ENCODE measurements around the gene FGF2. TPM values are rescaled to one million over a fixed set of nuclear protein-coding genes. Genes with fewer than 3 reads are reported as not detected.

Gene FGF2
- polyA plus RNA-seq, 1 experiment, result 25.1 TPM

GRCh38 chr4:122911588-122911987 is 85.0 kb downstream of the FGF2 start:
- Histone ChIP-seq H3K27me3 (ENCODE audit: control insufficient read depth, insufficient read depth, low read length) (no peaks in the 10 kb centered on the region), H3K27ac (ENCODE audit: low read depth, low read length) (no peak overlapping the region), H3K9me3 (ENCODE audit: control insufficient read depth, insufficient read depth, low read length) (no peaks in the 10 kb centered on the region), H3K4me3 (ENCODE audit: low read depth, low read length) (no peak overlapping the region)
- no peak for DNase-seq (ENCODE audit: low read depth, low spot score)
- ChIA-PET POLR2A (no interaction called here), CTCF (interaction anchor here (0.7 to 2.8 kb wide), 4 partner anchors 11 to 334 kb away, joined by 3 to 20 read pairs (median 4); partner anchors contain the start of gene NUDT6)
- TF ChIP-seq CTCF (IDR thresholded peaks at IDR 0.05; ENCODE audit: low read depth, low read length), result no peak

GRCh38 chr4:122912810-122913575 is 86.4 kb downstream of the FGF2 start:
- CTCF ChIA-PET, result interaction anchor here (0.9 to 3.5 kb wide), 20 partner anchors 9 to 240 kb away, joined by 3 to 87 read pairs (median 9); partner anchors contain the start of genes BBS12 and NUDT6
- no peak overlapping the region for H3K27ac ChIP-seq (ENCODE audit: low read depth, low read length)

GRCh38 chr4:122914292-122914904 is 87.8 kb downstream of the FGF2 start:
- Histone ChIP-seq H3K9me3 (ENCODE audit: control insufficient read depth, insufficient read depth, low read length) (no peaks in the 10 kb centered on the region), H3K4me3 (ENCODE audit: low read depth, low read length) (peak overlapping the region; percentile 11; the same call in 1 of the 2 replicates), H3K27me3 (ENCODE audit: control insufficient read depth, insufficient read depth, low read length) (no peaks in the 10 kb centered on the region), H3K27ac (ENCODE audit: low read depth, low read length) (no peak overlapping the region)
- CTCF ChIA-PET, result interaction anchor here (0.6 to 3.5 kb wide), 64 partner anchors 8 to 603 kb away, joined by 3 to 87 read pairs (median 4); partner anchors contain the start of genes BBS12 and NUDT6
- POLR2A ChIA-PET, result no interaction called here
- peak; percentile 29 for DNase-seq (ENCODE audit: low read depth, low spot score)
- TF ChIP-seq CTCF (IDR thresholded peaks at IDR 0.05; ENCODE audit: low read depth, low read length), result peak; percentile 59

More at GRCh38 chr4:122912810-122913575, 86.4 kb downstream of the FGF2 start:
- TF ChIP-seq CTCF (IDR thresholded peaks at IDR 0.05; ENCODE audit: low read depth, low read length), result no peak
- Histone ChIP-seq H3K9me3 (ENCODE audit: control insufficient read depth, insufficient read depth, low read length) (no peaks in the 10 kb centered on the region), H3K4me3 (ENCODE audit: low read depth, low read length) (no peak overlapping the region), H3K27me3 (ENCODE audit: control insufficient read depth, insufficient read depth, low read length) (no peaks in the 10 kb centered on the region)
- no peak for DNase-seq (ENCODE audit: low read depth, low spot score)
- POLR2A ChIA-PET, result no interaction called here

- ChIA-PET POLR2A (no interaction called here), CTCF (interaction anchor here (0.7 to 3.5 kb wide), 47 partner anchors 9 to 337 kb away, joined by 3 to 87 read pairs (median 5); partner anchors contain the start of gene BBS12)
- TF ChIP-seq CTCF (IDR thresholded peaks at IDR 0.05; ENCODE audit: low read depth, low read length), result no peak
- no peak overlapping the region for H3K27ac ChIP-seq (ENCODE audit: low read depth, low read length)
- H3K9me3 ChIP-seq (ENCODE audit: control insufficient read depth, insufficient read depth, low read length), result no peaks in the 10 kb centered on the region
- H3K27me3 ChIP-seq (ENCODE audit: control insufficient read depth, insufficient read depth, low read length), result no peaks in the 10 kb centered on the region
- no peak overlapping the region for H3K4me3 ChIP-seq (ENCODE audit: low read depth, low read length)
- DNase-seq (ENCODE audit: low read depth, low spot score), result peak; percentile 29
These were observed 88.3 kb downstream of the FGF2 start for GRCh38 chr4:122914938-122915337.

- H3K9me3 ChIP-seq (ENCODE audit: control insufficient read depth, insufficient read depth, low read length), result no peaks in the 10 kb centered on the region; the same call in 1 of the 2 replicates
- ChIA-PET POLR2A (no interaction called here), CTCF (no interaction called here)
- H3K4me3 ChIP-seq (ENCODE audit: low read depth, low read length), result no peak overlapping the region
- no peak overlapping the region for H3K27ac ChIP-seq (ENCODE audit: low read depth, low read length)
- no peaks in the 10 kb centered on the region for H3K27me3 ChIP-seq (ENCODE audit: control insufficient read depth, insufficient read depth, low read length)
- no peak for TF ChIP-seq CTCF (IDR thresholded peaks at IDR 0.05; ENCODE audit: low read depth, low read length)
- no peak for DNase-seq (ENCODE audit: low read depth, low spot score)
These were observed 91.1 kb downstream of the FGF2 start for GRCh38 chr4:122917731-122918130.
